PFSK-1 (cell line): Measurements from ENCODE around the gene CD14.

Source experiments
- FOXP2 ChIP-seq: optimal IDR thresholded peaks from 2 replicates; pipeline ENCODE3; 2011; ENCODE audit warnings: borderline replicate concordance, control low read depth, inconsistent platforms; ENCODE audit not compliant: insufficient read depth; ENCODE audit errors: extremely low read length, extremely low read depth
- POLR2AphosphoS5 ChIP-seq: IDR thresholded peaks from 2 replicates; pipeline ENCODE4 v1.6.1; 2012; ENCODE audit warnings: low read depth, mild to moderate bottlenecking, control low read depth, low read length, moderate library complexity
- REST ChIP-seq, 2 experiments: IDR thresholded peaks; 2 replicates each; pipeline versions ENCODE4 v1.6.1 to v1.8.0; 2011 to 2012; ENCODE audit warnings: low read depth in 2 of 2, low read length in 2 of 2, control low read depth in 1 of 2, inconsistent platforms in 1 of 2, mild to moderate bottlenecking in 1 of 2, moderate library complexity in 1 of 2; ENCODE audit not compliant: insufficient read depth in 1 of 2
- SIN3A ChIP-seq: IDR thresholded peaks from 2 replicates; pipeline ENCODE4 v1.6.1; 2012; ENCODE audit warnings: mild to moderate bottlenecking, low read length, moderate library complexity, borderline replicate concordance; ENCODE audit not compliant: insufficient read depth
- TAF1 ChIP-seq: IDR thresholded peaks from 2 replicates; pipeline ENCODE4 v1.6.1; 2012; ENCODE audit warnings: low read length, control low read depth, borderline replicate concordance; ENCODE audit not compliant: insufficient read depth

GRCh38 chr5:140658870-140659269 is 25.9 kb upstream of the CD14 start:
- no peak for TF ChIP-seq TAF1
- no peak for TF ChIP-seq POLR2AphosphoS5
- no peak for TF ChIP-seq SIN3A
- no peak for TF ChIP-seq REST (IDR thresholded peaks at IDR 0.05; ENCODE audit: insufficient read depth in 1 of 2, low read depth in 2 of 2, low read length in 2 of 2)
- no peak for TF ChIP-seq FOXP2
